Duodenal mucosa (tissue), 2 donors: ENCODE data around the gene EXOC2.

ENCODE experiments used
- H3K27ac ChIP-seq: one replicate; pipeline ENCODE4 v1.7.0; 2013; ENCODE audit warnings: low read depth, low read length
- H3K27me3 ChIP-seq, 2 donors: one replicate each; pipeline ENCODE4 v1.7.0; 2013; ENCODE audit warnings: low read length in 2 of 2, control low read depth in 1 of 2; ENCODE audit not compliant: insufficient read depth in 2 of 2, control insufficient read depth in 1 of 2
- H3K36me3 ChIP-seq, 2 donors: one replicate each; pipeline ENCODE4 v1.7.0; 2013; ENCODE audit warnings: low read length in 2 of 2, control low read depth in 1 of 2; ENCODE audit not compliant: insufficient read depth in 2 of 2, control insufficient read depth in 1 of 2
- H3K4me1 ChIP-seq, 2 donors: one replicate each; pipeline ENCODE4 v1.7.0; 2013; ENCODE audit warnings: low read length in 2 of 2, control low read depth in 1 of 2; ENCODE audit not compliant: insufficient read depth in 2 of 2, control insufficient read depth in 1 of 2
- H3K4me3 ChIP-seq, 2 donors: one replicate each; pipeline ENCODE4 v1.7.0; 2013; ENCODE audit warnings: low read length in 2 of 2, low read depth in 1 of 2
- H3K9ac ChIP-seq, 2 donors: one replicate each; pipeline ENCODE4 v1.7.0; 2013; ENCODE audit warnings: low read length in 2 of 2, low read depth in 1 of 2
- H3K9me3 ChIP-seq, 2 donors: one replicate each; pipeline ENCODE4 v1.7.0; 2013; ENCODE audit warnings: low read length in 2 of 2, control low read depth in 1 of 2; ENCODE audit not compliant: control insufficient read depth in 1 of 2

The EXOC2 gene

DNA sequence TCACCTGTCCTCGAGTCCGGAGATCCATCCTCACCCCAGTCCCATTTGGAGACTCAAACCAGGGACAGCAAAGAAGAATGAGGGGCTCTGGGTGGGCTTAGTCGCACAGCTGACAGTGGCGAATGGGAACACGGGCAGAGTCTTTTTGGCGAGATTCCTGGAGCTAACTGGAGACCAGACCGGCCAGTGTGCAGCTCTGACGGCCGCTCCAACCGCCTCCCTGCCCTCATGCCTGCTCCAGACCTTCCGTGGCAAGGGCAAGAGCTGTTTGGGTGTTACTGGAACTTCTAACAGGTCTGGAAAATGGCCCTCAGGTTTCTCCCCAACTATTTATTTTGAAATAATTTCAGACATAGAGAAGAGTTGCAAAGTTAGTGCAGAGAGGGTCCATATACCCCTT is 225.8 kb downstream of the EXOC2 start:
- H3K4me1 ChIP-seq, result no peaks in the 10 kb centered on the region

DNA sequence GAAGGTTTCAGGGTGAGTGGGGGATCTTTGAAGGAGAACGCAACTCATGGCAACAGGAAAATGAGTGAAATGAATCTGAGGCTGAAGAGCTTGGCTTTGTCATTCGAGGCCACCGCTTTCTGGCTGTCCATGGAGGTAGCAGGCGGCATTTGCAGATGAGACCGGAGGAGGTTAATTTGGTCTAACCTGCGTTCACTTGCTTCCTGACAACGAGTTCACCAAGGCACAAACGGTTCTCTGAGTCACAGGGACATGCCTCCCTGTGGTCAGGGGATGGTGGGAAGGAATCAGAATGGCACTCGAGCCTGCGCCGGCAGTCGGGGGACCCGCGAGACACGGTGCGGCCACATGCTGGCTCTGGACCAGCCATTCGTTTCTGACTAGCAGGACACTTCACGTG is 226.4 kb downstream of the EXOC2 start:
- H3K9ac ChIP-seq, result no peak overlapping the region
- H3K36me3 ChIP-seq, result no peaks in the 10 kb centered on the region
- H3K4me1 ChIP-seq, result no peaks in the 10 kb centered on the region
- H3K27ac ChIP-seq, result no peak overlapping the region
- H3K4me3 ChIP-seq, result no peak overlapping the region
- peaks cover 12 to 21% of the 10 kb centered on the region in 2 donors for H3K27me3 ChIP-seq
- H3K9me3 ChIP-seq, result no peaks in the 10 kb centered on the region

More for the DNA sequence above, 225.8 kb downstream of the EXOC2 start:
- peaks cover 12 to 21% of the 10 kb centered on the region in 2 donors for H3K27me3 ChIP-seq
- no peaks in the 10 kb centered on the region for H3K9me3 ChIP-seq
- no peaks in the 10 kb centered on the region for H3K36me3 ChIP-seq
- no peak overlapping the region for H3K27ac ChIP-seq
- no peak overlapping the region for H3K4me3 ChIP-seq
- H3K9ac ChIP-seq, result no peak overlapping the region

DNA sequence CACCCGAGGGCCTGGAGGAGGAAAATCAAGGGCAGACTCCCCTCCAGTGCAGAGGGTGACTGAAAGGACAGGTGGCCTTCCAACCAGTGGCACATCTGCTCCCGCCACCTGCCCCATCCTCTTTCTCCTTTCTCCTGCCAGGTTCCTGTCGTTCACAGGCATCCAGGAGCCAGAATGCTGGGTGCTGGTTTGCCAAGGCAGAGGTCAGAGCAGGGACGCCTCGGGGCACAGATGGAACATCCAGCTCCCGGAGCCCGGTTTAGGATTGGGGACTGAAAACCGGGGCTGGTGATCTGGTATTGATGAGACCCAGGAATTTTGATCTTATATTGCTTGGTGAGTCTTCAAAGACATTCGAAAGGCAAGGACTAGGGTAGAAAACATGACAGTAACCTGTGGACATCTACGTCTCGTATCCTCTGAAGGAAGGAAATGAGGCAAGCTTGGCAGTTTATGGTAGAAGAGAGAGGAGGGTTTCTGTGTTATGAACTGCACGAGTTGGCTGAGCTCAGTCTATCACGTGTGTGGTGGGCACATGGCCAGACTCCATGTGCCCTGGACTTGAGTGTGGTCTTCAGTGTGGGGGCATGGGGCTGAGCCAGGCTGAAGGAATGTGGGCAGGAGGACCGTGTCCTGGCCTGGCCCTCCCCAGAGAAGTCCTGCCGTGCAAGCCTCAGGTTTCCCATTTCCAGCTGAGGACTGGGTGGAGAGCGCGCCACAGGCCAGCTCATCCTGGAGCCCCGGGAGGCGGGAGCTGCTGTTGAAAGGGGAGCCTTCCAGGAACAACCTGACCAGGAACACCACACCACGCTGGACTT is 227.2 kb downstream of the EXOC2 start:
- Histone ChIP-seq H3K9me3 (no peaks in the 10 kb centered on the region), H3K27me3 (peaks cover 12 to 21% of the 10 kb centered on the region in 2 donors), H3K4me3 (no peak overlapping the region), H3K27ac (no peak overlapping the region), H3K9ac (no peak overlapping the region), H3K36me3 (no peaks in the 10 kb centered on the region), H3K4me1 (no peaks in the 10 kb centered on the region)

DNA sequence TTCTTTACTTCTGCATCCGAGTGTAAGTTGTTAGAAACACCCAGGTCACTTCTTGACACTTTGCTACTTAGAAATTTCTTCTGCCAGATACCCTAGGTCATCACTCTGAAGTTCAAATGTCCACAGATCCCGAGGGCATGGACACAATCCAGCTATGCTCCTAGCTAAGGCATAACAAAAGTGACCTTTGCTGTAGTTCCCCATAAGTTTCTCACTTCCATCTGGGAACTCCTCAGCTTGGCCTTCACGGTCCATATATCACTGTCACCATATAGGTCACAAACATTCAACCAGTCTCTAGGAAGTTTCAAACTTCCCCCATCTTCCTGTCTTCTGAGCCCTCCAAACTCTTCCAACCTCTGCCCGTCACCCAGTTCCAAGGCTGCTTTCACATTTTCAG is 236.1 kb downstream of the EXOC2 start:
- H3K27me3 ChIP-seq, result no peaks in the 10 kb centered on the region
- H3K27ac ChIP-seq, result no peak overlapping the region
- no peaks in the 10 kb centered on the region for H3K9me3 ChIP-seq
- no peaks in the 10 kb centered on the region for H3K36me3 ChIP-seq
- H3K4me3 ChIP-seq, result no peak overlapping the region
- no peak overlapping the region for H3K9ac ChIP-seq
- H3K4me1 ChIP-seq, result no peaks in the 10 kb centered on the region

DNA sequence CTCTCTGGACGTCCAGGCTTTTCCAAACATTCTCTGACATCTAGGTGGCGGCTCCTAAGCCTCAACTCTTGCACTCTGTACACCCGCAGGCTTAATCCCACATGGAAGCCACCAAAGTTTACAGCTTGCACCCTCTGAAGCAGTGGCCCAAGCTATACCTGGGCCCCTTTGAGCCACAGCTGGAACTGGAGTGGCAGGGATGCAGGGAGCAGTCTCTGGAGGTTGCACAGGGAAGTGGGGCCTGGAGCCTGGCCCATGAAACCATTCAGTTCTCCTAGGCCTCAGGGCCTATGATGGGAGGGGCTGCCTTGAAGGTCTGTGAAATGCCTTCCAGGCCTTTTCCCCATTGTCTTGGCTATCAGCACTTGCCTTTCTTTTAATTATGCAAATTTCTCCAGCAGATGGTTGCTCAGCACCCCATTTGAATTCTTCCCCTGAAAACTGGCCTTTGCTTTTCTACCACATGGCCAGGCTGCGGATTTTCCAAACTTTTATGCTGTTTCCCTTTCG is 236.5 kb downstream of the EXOC2 start:
- no peak overlapping the region for H3K27ac ChIP-seq
- no peaks in the 10 kb centered on the region for H3K27me3 ChIP-seq
- no peak overlapping the region for H3K4me3 ChIP-seq
- H3K4me1 ChIP-seq, result no peaks in the 10 kb centered on the region
- H3K36me3 ChIP-seq, result no peaks in the 10 kb centered on the region
- H3K9me3 ChIP-seq, result no peaks in the 10 kb centered on the region
- H3K9ac ChIP-seq, result no peak overlapping the region

DNA sequence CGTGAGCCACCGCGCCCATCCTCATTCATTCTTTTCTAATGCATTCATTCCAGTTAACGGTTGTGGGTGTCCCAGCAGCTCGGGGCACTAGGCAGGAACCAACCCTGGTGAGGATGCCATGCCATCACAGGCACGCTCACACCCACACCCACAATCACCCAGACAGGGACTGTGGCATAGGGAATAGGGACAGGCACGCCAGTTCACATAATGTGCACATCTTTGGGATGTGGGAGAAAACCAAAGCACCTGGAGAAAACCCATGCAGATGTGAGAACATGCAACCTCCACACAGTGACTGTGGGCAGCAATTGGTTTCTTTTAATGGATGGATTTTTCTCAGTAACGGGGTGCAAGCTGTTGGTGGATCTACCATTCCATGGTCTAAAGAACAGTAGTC is 237.1 kb downstream of the EXOC2 start:
- H3K4me1 ChIP-seq, result no peaks in the 10 kb centered on the region
- H3K9ac ChIP-seq, result no peak overlapping the region
- no peak overlapping the region for H3K27ac ChIP-seq
- H3K27me3 ChIP-seq, result no peaks in the 10 kb centered on the region
- H3K36me3 ChIP-seq, result no peaks in the 10 kb centered on the region
- no peak overlapping the region for H3K4me3 ChIP-seq
- no peaks in the 10 kb centered on the region for H3K9me3 ChIP-seq

DNA sequence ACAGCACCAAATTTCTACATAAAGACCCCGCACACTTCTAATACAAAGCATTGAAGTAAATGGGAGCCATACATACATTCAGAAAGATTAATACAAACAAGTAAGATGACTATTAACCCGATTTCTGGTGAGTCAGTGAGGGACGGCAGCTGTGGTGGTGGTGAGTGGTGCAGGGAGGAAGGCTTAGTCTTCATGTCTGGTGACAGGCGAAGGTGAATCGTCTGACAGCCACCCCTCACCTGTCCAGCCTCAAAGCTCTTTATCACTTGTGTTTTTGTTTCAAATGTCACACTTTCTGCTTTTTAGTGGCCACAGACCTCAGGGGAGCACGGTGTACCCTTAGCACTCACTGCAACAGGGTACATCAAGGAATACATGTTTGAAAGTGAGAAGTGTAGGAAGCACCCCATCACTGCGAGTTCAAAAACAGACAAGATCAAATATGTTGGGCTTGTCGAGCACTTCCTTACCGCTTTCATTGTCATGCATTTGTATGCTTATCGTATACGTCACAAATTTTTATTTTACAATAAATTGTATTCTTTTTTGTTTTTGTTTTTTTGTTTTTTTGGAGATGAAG is 237.8 kb downstream of the EXOC2 start:
- no peak overlapping the region for H3K9ac ChIP-seq
- no peaks in the 10 kb centered on the region for H3K4me1 ChIP-seq
- H3K36me3 ChIP-seq, result no peaks in the 10 kb centered on the region
- H3K4me3 ChIP-seq, result no peak overlapping the region
- H3K27ac ChIP-seq, result no peak overlapping the region
- no peaks in the 10 kb centered on the region for H3K9me3 ChIP-seq
- no peaks in the 10 kb centered on the region for H3K27me3 ChIP-seq

DNA sequence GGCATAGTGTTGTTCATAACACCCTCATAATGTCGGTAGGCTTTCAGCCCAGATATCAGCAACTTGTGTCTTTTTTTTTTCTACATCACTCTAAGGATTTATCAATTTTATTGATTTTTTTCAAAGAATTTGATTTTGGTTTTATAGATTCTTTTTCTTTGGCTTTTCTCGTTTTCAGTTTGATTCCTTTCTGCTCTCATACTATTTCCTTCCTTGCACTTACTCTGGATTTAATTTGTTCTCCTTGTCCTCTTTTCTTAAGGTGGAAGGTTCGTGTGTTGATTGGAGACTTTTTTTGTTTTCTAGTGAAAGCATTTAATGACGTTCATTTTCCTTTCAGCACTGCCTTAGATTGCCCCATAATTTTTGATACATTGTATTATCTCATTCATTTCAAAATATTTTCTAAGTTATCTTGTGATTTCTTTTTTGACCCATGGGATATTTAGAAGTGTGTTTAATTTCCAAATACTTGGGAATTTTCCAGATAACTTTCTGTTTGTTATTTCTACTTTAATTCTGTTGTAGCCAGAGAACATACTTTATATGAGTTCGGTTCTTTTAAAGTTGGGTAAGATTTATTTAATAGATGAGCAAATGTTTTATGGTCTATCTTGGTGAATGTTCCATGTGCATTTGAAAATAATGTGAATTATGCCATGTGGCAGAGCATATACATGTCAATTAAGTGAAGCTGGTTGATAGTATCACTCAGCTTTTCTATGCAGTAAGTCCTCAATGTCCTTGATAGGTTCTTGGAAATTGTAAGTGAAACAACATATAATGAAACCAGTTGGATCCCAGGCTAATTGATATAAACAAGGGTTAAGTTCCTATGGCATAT is 238.6 kb downstream of the EXOC2 start:
- Histone ChIP-seq H3K27ac (no peak overlapping the region), H3K36me3 (no peaks in the 10 kb centered on the region), H3K4me3 (no peak overlapping the region), H3K27me3 (no peaks in the 10 kb centered on the region), H3K9me3 (no peaks in the 10 kb centered on the region), H3K9ac (no peak overlapping the region), H3K4me1 (no peaks in the 10 kb centered on the region)

DNA sequence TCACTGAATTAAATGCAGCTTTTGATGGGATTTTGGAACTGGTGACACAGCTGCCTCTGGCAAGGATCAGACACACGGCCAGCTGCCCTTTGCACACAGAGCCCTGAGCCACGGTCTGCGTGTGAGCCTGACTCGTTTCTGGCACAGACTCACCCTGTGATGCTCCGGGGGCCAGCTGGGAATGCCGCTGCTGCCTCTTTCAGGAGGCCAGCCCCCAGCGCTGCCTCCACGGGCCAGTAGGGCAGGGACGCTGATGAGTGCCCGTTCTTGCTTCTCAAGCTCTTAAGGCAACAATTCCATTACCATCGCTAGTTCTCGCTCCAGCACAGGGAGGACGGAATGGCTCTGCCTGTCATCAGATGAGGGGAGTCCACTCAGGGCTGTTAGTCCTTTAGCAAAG is 239.8 kb downstream of the EXOC2 start:
- Histone ChIP-seq H3K36me3 (no peaks in the 10 kb centered on the region), H3K9ac (no peak overlapping the region), H3K4me1 (no peaks in the 10 kb centered on the region), H3K27ac (no peak overlapping the region), H3K27me3 (no peaks in the 10 kb centered on the region), H3K9me3 (no peaks in the 10 kb centered on the region), H3K4me3 (no peak overlapping the region)
